ENCODE measurements around the gene TCTN2. TPM values are rescaled to one million over a fixed set of nuclear protein-coding genes. Genes with fewer than 3 reads are reported as not detected.
A peak's percentile ranks its signal among the peaks of the same experiment; 100 is the strongest.

TCTN2 gene
- total RNA-seq, 2 experiments from 2014 or later = 4.7 to 7.8 TPM

DNA sequence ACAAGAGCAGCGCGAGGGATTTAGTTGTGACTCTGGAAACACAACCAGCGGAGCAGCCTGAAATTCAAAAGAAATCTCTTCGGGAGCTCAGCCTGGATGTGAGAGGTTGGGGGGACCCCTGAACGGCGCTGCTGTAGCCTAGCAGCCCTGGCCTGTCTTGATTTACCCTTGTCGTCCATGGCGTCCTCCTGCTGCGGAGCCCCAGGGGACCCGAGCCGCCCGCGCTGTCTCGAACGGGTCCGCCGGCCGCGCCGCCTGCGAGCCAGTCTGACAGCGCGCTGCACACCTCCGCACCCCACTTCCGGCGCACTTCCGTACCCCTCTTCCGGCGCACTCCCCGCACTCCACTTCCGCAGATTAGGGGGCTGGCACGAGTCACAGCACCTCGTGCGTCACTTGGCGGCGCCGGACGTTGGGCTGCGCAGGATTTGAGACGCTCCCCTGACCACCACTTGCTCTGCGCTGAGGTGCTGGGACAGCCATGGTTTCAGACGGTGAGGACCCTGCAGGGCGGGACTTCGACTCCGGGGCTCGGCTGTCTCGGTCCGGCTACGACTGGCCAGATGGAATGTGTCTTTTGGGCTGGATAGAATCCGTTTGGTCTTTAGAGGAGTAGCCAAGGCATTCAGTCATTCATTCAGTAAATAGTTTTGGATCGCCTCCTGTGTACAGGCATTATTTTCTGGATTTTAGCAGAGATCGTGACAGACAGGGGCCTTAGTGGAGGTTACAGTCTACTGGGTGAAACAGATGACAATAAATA lies 37.4 kb upstream of the TCTN2 start, which contains the start of the genes EIF2B1 and GTF2H3:
Gene EIF2B1, minus strand, starts transcription at position 308 of the 763 bp plus-strand sequence. Its CDS starts 129 bp downstream, at position 179.
Gene GTF2H3, plus strand, starts transcription at position 451 of the 763 bp plus-strand sequence. Its CDS starts 31 bp downstream, at position 482.
- DNase-seq (ENCODE audit: low spot score) = peak; percentile 97
- CTCF ChIA-PET (ENCODE audit: unreplicated experiment) = no interaction called here
- TF ChIP-seq, protein P1, sequence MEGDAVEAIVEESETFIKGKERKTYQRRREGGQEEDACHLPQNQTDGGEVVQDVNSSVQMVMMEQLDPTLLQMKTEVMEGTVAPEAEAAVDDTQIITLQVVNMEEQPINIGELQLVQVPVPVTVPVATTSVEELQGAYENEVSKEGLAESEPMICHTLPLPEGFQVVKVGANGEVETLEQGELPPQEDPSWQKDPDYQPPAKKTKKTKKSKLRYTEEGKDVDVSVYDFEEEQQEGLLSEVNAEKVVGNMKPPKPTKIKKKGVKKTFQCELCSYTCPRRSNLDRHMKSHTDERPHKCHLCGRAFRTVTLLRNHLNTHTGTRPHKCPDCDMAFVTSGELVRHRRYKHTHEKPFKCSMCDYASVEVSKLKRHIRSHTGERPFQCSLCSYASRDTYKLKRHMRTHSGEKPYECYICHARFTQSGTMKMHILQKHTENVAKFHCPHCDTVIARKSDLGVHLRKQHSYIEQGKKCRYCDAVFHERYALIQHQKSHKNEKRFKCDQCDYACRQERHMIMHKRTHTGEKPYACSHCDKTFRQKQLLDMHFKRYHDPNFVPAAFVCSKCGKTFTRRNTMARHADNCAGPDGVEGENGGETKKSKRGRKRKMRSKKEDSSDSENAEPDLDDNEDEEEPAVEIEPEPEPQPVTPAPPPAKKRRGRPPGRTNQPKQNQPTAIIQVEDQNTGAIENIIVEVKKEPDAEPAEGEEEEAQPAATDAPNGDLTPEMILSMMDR (conservative IDR thresholded peaks at IDR 0.05; ENCODE audit: low read length) = no peak
- TF ChIP-seq EZH2phosphoT487 (IDR thresholded peaks at IDR 0.05; ENCODE audit: borderline replicate concordance, low read depth, low read length) = no peak
- Histone ChIP-seq H3K36me3 (ENCODE audit: insufficient read depth, low read length) (peaks cover 27% of the 10 kb centered on the region), H3K79me2 (ENCODE audit: insufficient read depth, low read depth, low read length) (peaks cover 45% of the 10 kb centered on the region), H3K4me1 (ENCODE audit: insufficient read depth, low read length, poor library complexity, severe bottlenecking) (peaks cover 12% of the 10 kb centered on the region), H3K4me3 (ENCODE audit: low read depth, low read length, poor library complexity, severe bottlenecking) (peak within 1 kb of the TSS; percentile 98), H2AFZ (ENCODE audit: low read length) (peak within 1 kb of the TSS; percentile 75; the same call in 1 of the 2 replicates), H3K9me2 (ENCODE audit: insufficient read depth, low read length) (no peaks in the 10 kb centered on the region), H3K27ac (ENCODE audit: low read depth, low read length, poor library complexity, severe bottlenecking) (peak within 1 kb of the TSS; percentile 57), H4K20me1 (ENCODE audit: insufficient read depth, low read length) (no peaks in the 10 kb centered on the region), H3K9me3 (ENCODE audit: low read length) (no peaks in the 10 kb centered on the region), H3K4me2 (ENCODE audit: low read length) (peak within 1 kb of the TSS; percentile 94)
- intact Hi-C loops (cut with micrococcal nuclease; ENCODE audit: unreplicated experiment) = loop anchor here (1.0 kb wide), 1 partner anchor 31 kb away; the partner anchor contains the start of gene DDX55
- POLR2A ChIA-PET = interaction anchor here (0.5 to 2.0 kb wide), 6 partner anchors 22 to 260 kb away, joined by 3 to 7 read pairs (median 3); partner anchors contain the start of gene DDX55
- no TSS peak for BruUV-seq (replicated peaks)

DNA sequence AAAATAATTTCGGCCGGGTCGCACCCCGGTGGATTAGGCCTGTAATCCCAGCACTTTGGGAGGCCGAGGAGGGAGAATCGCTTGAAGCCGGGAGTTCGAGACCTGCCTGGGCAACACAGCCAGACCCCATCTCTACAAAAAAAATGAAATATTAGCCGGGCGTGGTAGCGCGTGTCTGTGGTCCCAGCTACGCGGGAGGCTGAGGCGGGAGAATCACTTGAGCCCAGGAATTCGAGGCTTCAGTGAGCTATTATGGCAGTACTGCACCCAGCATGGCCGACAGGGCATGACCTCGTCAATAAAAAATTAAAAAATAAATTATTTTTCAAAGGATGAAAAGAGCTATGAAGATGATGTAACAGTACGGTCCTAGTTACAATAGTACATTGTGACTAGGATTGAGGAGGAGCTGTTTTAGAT lies 36.8 kb upstream of the TCTN2 start:
- peak overlapping the region; percentile 57 for H3K27ac ChIP-seq (ENCODE audit: low read depth, low read length, poor library complexity, severe bottlenecking)
- BruUV-seq (replicated peaks) = TSS peak; percentile 95
- ChIA-PET POLR2A (interaction anchor here (0.5 to 1.1 kb wide), 6 partner anchors 11 to 260 kb away, joined by 3 to 6 read pairs (median 3); no protein-coding TSS in a partner anchor), CTCF (ENCODE audit: unreplicated experiment) (no interaction called here)
- H3K4me1 ChIP-seq (ENCODE audit: insufficient read depth, low read length, poor library complexity, severe bottlenecking) = peaks cover 12% of the 10 kb centered on the region
- no peak for TF ChIP-seq EZH2phosphoT487 (IDR thresholded peaks at IDR 0.05; ENCODE audit: borderline replicate concordance, low read depth, low read length)
- TF ChIP-seq, protein P1 (conservative IDR thresholded peaks at IDR 0.05; ENCODE audit: low read length) = no peak
- no peaks in the 10 kb centered on the region for H3K9me3 ChIP-seq (ENCODE audit: low read length)
- peak overlapping the region; percentile 98 for H3K4me3 ChIP-seq (ENCODE audit: low read depth, low read length, poor library complexity, severe bottlenecking)
- DNase-seq (ENCODE audit: low spot score) = no peak
- peak overlapping the region; percentile 70 for H3K4me2 ChIP-seq (ENCODE audit: low read length)
- H3K9me2 ChIP-seq (ENCODE audit: insufficient read depth, low read length) = no peaks in the 10 kb centered on the region
- intact Hi-C loops (cut with micrococcal nuclease; ENCODE audit: unreplicated experiment) = no loop called here
- H3K79me2 ChIP-seq (ENCODE audit: insufficient read depth, low read depth, low read length) = peaks cover 47% of the 10 kb centered on the region
- peak overlapping the region; percentile 75; the same call in 1 of the 2 replicates for H2AFZ ChIP-seq (ENCODE audit: low read length)
- peaks cover 24% of the 10 kb centered on the region for H3K36me3 ChIP-seq (ENCODE audit: insufficient read depth, low read length)
- no peaks in the 10 kb centered on the region for H4K20me1 ChIP-seq (ENCODE audit: insufficient read depth, low read length)
